Spleen (tissue), 7 donors: ENCODE results near the gene QPCT.

ENCODE experiments used
- POLR2A ChIP-seq, 3 donors: fragments of 450-650 bp; IDR thresholded peaks; one replicate each; pipeline ENCODE4 v1.5.1; 2017; ENCODE audit warnings: antibody characterized with exemption in 3 of 3, mild to moderate bottlenecking in 1 of 3
- TF ChIP-seq, protein P1 (sequence below), 11 experiments: fragments of 200-600 bp in 7 of 11; fragments of 450-650 bp in 4 of 11; sonication (generic) in 4 of 11; IDR thresholded peaks in 8 of 11; conservative IDR thresholded peaks in 3 of 11; 1 replicate in 7 of 11; 2 replicates in 4 of 11; pipeline versions ENCODE4 v1.4.0 to v1.8.0; 2016 to 2021; ENCODE audit warnings: antibody characterized with exemption in 11 of 11, inconsistent platforms in 4 of 11, mild to moderate bottlenecking in 1 of 11
- donor health status: DM: no; HTN: no; CAD: no; lungs with moderate emphysema.
- donor health status: DM: no; HTN: no; CAD: no.
- donor health status: DM: no; HTN: no; CAD: no.

DNA sequence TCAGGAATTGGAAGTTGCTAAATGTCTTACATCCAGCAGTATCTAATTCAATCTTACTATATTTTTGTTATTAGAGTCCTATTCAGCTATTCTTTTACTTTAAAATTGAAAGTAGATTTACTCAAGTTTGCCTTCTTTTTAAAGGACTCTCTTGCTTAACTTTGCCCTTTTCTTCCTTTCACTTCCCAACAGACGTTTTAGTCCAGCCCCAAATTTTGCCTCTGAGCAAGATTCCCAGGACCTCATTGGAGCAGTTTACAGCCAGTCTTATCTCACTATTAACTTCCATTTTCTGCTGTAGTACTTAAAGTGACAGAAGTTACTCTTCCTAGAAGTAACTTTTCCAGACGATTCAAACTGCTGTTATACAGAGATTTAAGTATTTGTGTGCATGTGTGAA lies 18.1 kb upstream of the QPCT start:
- no peak for TF ChIP-seq POLR2A (IDR thresholded peaks at IDR 0.05)
- TF ChIP-seq, protein P1, sequence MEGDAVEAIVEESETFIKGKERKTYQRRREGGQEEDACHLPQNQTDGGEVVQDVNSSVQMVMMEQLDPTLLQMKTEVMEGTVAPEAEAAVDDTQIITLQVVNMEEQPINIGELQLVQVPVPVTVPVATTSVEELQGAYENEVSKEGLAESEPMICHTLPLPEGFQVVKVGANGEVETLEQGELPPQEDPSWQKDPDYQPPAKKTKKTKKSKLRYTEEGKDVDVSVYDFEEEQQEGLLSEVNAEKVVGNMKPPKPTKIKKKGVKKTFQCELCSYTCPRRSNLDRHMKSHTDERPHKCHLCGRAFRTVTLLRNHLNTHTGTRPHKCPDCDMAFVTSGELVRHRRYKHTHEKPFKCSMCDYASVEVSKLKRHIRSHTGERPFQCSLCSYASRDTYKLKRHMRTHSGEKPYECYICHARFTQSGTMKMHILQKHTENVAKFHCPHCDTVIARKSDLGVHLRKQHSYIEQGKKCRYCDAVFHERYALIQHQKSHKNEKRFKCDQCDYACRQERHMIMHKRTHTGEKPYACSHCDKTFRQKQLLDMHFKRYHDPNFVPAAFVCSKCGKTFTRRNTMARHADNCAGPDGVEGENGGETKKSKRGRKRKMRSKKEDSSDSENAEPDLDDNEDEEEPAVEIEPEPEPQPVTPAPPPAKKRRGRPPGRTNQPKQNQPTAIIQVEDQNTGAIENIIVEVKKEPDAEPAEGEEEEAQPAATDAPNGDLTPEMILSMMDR (IDR thresholded peaks at IDR 0.05 in 8 of 11, conservative IDR thresholded peaks at IDR 0.05 in 3 of 11), result no peak
